OCI-LY1 (cell line): ENCODE measurements around the gene MSANTD3.

Experiments used
- H2AFZ ChIP-seq: fragments of 200-600 bp; sonication (generic), shearing (Covaris generic); 2 replicates; pipeline ENCODE4 v1.6.0; 2014; ENCODE audit warnings: antibody characterized with exemption, mild to moderate bottlenecking, low read length
- H3F3A ChIP-seq: fragments of 200-600 bp; sonication (generic), shearing (Covaris generic); 2 replicates; pipeline ENCODE4 v1.6.0; 2014; ENCODE audit warnings: mild to moderate bottlenecking, antibody characterized with exemption, low read length, moderate library complexity; ENCODE audit not compliant: insufficient read depth
- H3K27ac ChIP-seq: fragments of 200-600 bp; sonication (generic); 2 replicates; pipeline ENCODE4 v1.5.1; 2014; ENCODE audit warnings: low read length, mixed run types, mild to moderate bottlenecking, low read depth; ENCODE audit not compliant: poor library complexity, severe bottlenecking
- H3K27me3 ChIP-seq: fragments of 200-600 bp; sonication (generic); 2 replicates; pipeline ENCODE4 v1.6.0; 2014; ENCODE audit warnings: antibody characterized with exemption, mild to moderate bottlenecking, low read length, moderate library complexity; ENCODE audit not compliant: insufficient read depth
- H3K36me3 ChIP-seq: fragments of 200-600 bp; sonication (generic); 2 replicates; pipeline ENCODE4 v1.6.1; 2014; ENCODE audit warnings: mild to moderate bottlenecking, antibody characterized with exemption, low read length, moderate library complexity, mixed read lengths; ENCODE audit not compliant: insufficient read depth
- H3K4me1 ChIP-seq: fragments of 200-600 bp; sonication (generic); 2 replicates; pipeline ENCODE4 v1.5.1; 2014; ENCODE audit warnings: mild to moderate bottlenecking, low read length, moderate library complexity; ENCODE audit not compliant: insufficient read depth, severe bottlenecking
- H3K4me2 ChIP-seq: fragments of 200-600 bp; sonication (generic), shearing (Covaris generic); 2 replicates; pipeline ENCODE4 v1.6.1; 2014; ENCODE audit warnings: low read length
- H3K4me3 ChIP-seq: fragments of 200-600 bp; sonication (generic); 2 replicates; pipeline ENCODE4 v1.5.1; 2014; ENCODE audit warnings: low read length, low read depth, mild to moderate bottlenecking, mixed read lengths; ENCODE audit not compliant: poor library complexity, severe bottlenecking
- H3K79me2 ChIP-seq: fragments of 200-600 bp; shearing (Covaris generic); 2 replicates; pipeline ENCODE4 v1.6.1; 2016; ENCODE audit warnings: mixed run types, low read length, mixed read lengths; ENCODE audit not compliant: insufficient read depth
- H3K9ac ChIP-seq: fragments of 200-600 bp; sonication (generic), shearing (Covaris generic); 2 replicates; pipeline ENCODE4 v1.6.1; 2014; ENCODE audit warnings: mild to moderate bottlenecking, low read length, mixed read lengths
- H3K9me2 ChIP-seq: fragments of 200-600 bp; sonication (generic), shearing (Covaris generic); 2 replicates; pipeline ENCODE4 v1.6.1; 2014; ENCODE audit warnings: low read depth, mild to moderate bottlenecking, low read length, mixed read lengths
- H3K9me3 ChIP-seq: fragments of 200-600 bp; shearing (Covaris generic); 2 replicates; pipeline ENCODE4 v1.6.1; 2014; ENCODE audit warnings: low read length, mixed read lengths
- H4K20me1 ChIP-seq: fragments of 200-600 bp; sonication (generic), shearing (Covaris generic); 2 replicates; pipeline ENCODE4 v1.6.0; 2016; ENCODE audit warnings: mild to moderate bottlenecking, low read length; ENCODE audit not compliant: insufficient read depth
- CTCF ChIP-seq: fragments of 200-600 bp; sonication (generic), shearing (Covaris generic); IDR thresholded peaks from 2 replicates; pipeline ENCODE4 v1.5.1; 2017; ENCODE audit warnings: mild to moderate bottlenecking, antibody characterized with exemption, low read length, moderate library complexity, mixed read lengths
- EZH2 ChIP-seq: fragments of 200-600 bp; sonication (generic), shearing (Covaris generic); IDR thresholded peaks from 2 replicates; pipeline ENCODE4 v1.8.0; 2017; ENCODE audit warnings: borderline replicate concordance, mixed run types, mild to moderate bottlenecking, antibody characterized with exemption, low read length, moderate library complexity, mixed read lengths

Gene MSANTD3

GRCh38 chr9:100394032-100394695, 32.8 kb upstream of the MSANTD3 start:
- Histone ChIP-seq H3K9me2 (no peaks in the 10 kb centered on the region), H2AFZ (no peak overlapping the region), H3K79me2 (no peaks in the 10 kb centered on the region), H3K36me3 (no peaks in the 10 kb centered on the region), H3K4me1 (no peaks in the 10 kb centered on the region), H3K9me3 (0 out of 2 replicates have a peak, but pooled peaks cover 3% of the 10 kb centered on the region), H3K9ac (no peak overlapping the region), H4K20me1 (no peaks in the 10 kb centered on the region), H3K4me2 (no peak overlapping the region), H3K27ac (no peak overlapping the region), H3F3A (no peaks in the 10 kb centered on the region), H3K27me3 (no peaks in the 10 kb centered on the region), H3K4me3 (no peak overlapping the region)
- TF ChIP-seq EZH2 (no peak), CTCF (no peak)

GRCh38 chr9:100394816-100395215, 32.1 kb upstream of the MSANTD3 start:
- Histone ChIP-seq H3K27ac (no peak overlapping the region), H4K20me1 (no peaks in the 10 kb centered on the region), H3F3A (no peaks in the 10 kb centered on the region), H2AFZ (no peak overlapping the region), H3K36me3 (no peaks in the 10 kb centered on the region), H3K79me2 (no peaks in the 10 kb centered on the region), H3K4me2 (no peak overlapping the region), H3K9me2 (no peaks in the 10 kb centered on the region), H3K9ac (no peak overlapping the region), H3K27me3 (no peaks in the 10 kb centered on the region), H3K4me1 (no peaks in the 10 kb centered on the region), H3K9me3 (0 out of 2 replicates have a peak, but pooled peaks cover 3% of the 10 kb centered on the region), H3K4me3 (no peak overlapping the region)
- no peak for TF ChIP-seq CTCF
- no peak for TF ChIP-seq EZH2

- H3K27ac ChIP-seq: no peak overlapping the region
- H3K36me3 ChIP-seq: no peaks in the 10 kb centered on the region
- H2AFZ ChIP-seq: no peak overlapping the region
- H3K4me2 ChIP-seq: no peak overlapping the region
- no peaks in the 10 kb centered on the region for H3F3A ChIP-seq
- H3K9me3 ChIP-seq: 0 out of 2 replicates have a peak, but pooled peaks cover 2% of the 10 kb centered on the region
- H3K9me2 ChIP-seq: no peaks in the 10 kb centered on the region
- no peak overlapping the region for H3K4me3 ChIP-seq
- no peaks in the 10 kb centered on the region for H3K79me2 ChIP-seq
- no peaks in the 10 kb centered on the region for H3K27me3 ChIP-seq
- no peaks in the 10 kb centered on the region for H4K20me1 ChIP-seq
- H3K4me1 ChIP-seq: no peaks in the 10 kb centered on the region
- H3K9ac ChIP-seq: no peak overlapping the region
- TF ChIP-seq CTCF (no peak), EZH2 (no peak)
Observed at GRCh38 chr9:100396769-100397168, 30.2 kb upstream of the MSANTD3 start.
